GM11168 (cell line): ENCODE data around the gene MCTS1.
"Not testable (repeated sequence)": the region's sequence is repeated elsewhere in the genome, so short reads cannot be mapped to it uniquely, and the experiment has no call there.

Source experiments
- in situ Hi-C: fragments of 300-500 bp; cut with MboI; formaldehyde crosslinking; loops from one replicate; pipeline ENCODE4 v1.12.0; 2022; ENCODE audit warnings: low sequenced_read_pairs; ENCODE audit not compliant: unreplicated experiment

Gene MCTS1, protein sequence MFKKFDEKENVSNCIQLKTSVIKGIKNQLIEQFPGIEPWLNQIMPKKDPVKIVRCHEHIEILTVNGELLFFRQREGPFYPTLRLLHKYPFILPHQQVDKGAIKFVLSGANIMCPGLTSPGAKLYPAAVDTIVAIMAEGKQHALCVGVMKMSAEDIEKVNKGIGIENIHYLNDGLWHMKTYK

GRCh38 chrX:120603707-120604360 is at the start of gene MCTS1:
Gene MCTS1 (plus strand): TSS chrX:120604101. CDS start chrX:120604237, 136 bp downstream.
- in situ Hi-C loops = loop anchor here (5.0 kb wide), 1 partner anchor 42 kb away; the partner anchor contains the start of gene CUL4B

DNA sequence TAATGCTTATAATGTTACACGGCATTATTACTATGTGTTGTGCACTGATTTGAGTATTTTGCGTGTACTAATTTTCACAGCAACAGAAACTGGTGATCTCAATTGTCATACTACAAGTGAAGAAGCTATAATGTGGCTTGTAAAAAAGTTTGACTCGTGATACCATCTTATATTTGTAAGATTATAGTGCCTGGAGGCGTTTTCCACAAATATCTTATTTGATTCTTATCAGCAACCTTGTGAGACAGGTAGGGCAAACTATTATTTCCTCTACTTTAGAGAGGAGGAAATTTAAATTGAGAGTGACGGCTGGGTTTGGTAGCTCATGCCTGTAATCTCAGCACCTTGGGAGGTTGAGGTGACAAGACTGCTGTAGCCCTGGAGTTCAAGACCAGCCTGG is 47.6 kb upstream of the MCTS1 start:
- in situ Hi-C loops = no loop called here

GRCh38 chrX:120559804-120560203 is 44.1 kb upstream of the MCTS1 start:
- in situ Hi-C loops = loop anchor here (5.0 kb wide), 1 partner anchor 42 kb away; the partner anchor contains the start of gene MCTS1

DNA sequence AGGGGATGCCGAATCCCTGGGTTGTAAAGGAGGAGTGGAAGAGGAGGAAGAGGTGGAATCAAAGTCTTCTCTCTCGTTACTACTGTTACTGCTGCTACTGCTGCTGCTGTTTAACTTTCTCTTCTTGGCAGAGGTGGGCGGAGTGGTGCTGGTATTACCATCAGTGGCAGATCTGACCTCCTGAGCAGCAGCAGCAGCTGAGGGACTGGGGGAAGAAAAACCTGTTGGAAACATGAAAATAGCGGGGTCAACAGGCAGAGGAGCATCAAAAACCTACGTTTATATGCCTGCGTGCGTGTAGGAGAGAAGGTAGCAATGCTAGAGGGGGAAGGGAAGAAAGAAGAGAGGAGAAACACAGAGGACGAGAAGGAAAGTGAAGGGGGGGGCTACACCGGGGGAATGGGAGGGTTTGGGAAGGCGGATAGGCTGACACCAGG is 43.5 kb upstream of the MCTS1 start:
- in situ Hi-C loops = loop anchor here (5.0 kb wide), 1 partner anchor 42 kb away; the partner anchor contains the start of gene MCTS1

GRCh38 chrX:120560842-120561633 is 42.9 kb upstream of the MCTS1 start, which contains the start of gene CUL4B:
Gene CUL4B (minus strand): TSS chrX:120560962. CDS start chrX:120560638, 324 bp downstream.
- in situ Hi-C loops = loop anchor here (5.0 kb wide), 1 partner anchor 41 kb away; the partner anchor contains the start of gene MCTS1

DNA sequence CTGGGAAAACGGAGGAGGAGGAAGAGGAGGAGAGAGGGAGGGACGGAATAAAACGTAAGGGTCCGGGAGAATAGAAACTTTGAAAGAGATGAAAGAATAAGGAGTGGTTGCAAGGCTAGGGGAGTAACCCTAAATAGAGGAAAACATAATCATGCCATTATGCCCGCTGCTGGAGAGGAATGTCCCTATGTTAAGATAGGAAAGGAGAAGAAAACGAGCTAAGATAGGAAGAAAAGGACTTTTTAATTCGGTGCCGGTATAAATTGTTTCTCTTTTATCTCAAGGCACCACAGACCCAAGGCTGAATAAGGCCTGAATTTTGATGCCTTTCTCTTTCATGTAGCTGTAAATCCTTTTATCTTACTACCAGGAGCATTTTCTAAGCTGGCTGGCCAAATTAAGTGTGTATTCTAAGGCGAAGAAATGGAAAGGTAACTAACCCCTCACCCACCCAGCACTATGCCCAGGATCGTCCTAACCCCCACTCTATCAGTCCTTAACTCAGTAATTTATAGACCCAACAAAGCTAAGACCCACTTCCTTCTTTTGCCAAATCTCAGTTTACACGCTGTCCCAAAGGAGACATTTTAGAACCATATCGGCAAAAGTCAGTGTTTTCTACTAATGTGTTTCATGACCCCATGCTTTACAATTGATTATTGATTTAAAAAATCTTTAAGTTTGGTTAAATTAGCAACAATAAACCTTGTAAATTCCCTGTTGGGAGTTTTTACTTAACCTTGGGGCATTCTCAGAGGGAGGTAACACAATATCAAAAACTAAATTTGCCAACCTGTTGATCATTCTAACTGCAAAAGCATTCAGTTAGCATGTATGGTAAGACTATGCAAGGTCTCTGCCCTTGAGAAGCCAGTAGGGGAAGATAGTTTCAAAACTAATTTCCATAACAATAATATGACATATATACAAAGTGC is 42.0 kb upstream of the MCTS1 start:
- in situ Hi-C loops = loop anchor here (5.0 kb wide), 1 partner anchor 40 kb away; the partner anchor contains the start of gene MCTS1

- in situ Hi-C loops = loop anchor here (5.0 kb wide), 1 partner anchor 40 kb away; the partner anchor contains the start of gene MCTS1
Measured at GRCh38 chrX:120562569-120562926, 41.4 kb upstream of the MCTS1 start.

GRCh38 chrX:120564925-120565324 is 39.0 kb upstream of the MCTS1 start:
- in situ Hi-C loops = loop anchor here (5.0 kb wide), 1 partner anchor 37 kb away; the partner anchor contains the start of gene MCTS1

- in situ Hi-C loops = no loop called here
Measured at GRCh38 chrX:120566817-120567216, 37.1 kb upstream of the MCTS1 start.

GRCh38 chrX:120568035-120568434 is 35.9 kb upstream of the MCTS1 start:
- in situ Hi-C loops = no loop called here

DNA sequence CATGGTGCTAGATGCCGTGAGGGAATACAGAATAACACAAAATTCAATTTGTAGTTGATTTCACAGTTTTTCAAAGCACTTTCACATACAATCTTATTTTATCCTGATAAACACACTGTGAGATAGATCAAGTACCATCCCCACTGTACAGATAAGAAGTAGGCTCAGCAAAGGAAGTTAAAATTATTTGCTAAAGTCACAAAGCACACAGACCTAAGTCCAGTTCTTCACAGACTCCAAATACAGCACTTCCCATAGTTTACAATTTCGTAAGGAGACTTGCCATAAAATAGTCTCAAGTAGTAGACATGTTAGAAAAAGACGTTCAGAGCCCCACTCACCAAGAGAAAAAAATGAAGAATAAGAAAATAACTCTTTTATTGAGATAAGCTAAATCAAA is 35.3 kb upstream of the MCTS1 start:
- in situ Hi-C loops = no loop called here

GRCh38 chrX:120570011-120570600 is 33.8 kb upstream of the MCTS1 start:
- in situ Hi-C loops = no loop called here

DNA sequence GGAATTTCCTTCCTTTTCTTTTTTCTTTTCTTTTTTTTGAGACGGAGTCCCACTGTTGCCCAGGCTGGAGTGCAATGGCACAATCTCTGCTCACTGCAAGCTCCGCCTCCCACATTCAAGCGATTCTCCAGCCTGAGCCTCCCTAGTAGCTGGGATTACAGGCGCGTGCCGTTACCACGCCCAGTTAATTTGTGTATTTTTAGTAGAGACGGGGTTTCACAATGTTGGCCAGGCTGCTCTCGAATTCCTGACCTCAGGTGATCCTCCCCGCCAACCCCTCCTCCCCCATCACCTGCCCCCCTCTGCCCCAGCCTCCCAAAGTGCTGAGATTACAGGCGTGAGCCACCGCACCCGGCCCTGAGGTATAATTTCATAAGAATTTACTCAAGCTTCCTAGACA is 30.1 kb upstream of the MCTS1 start:
- in situ Hi-C loops = not testable (repeated sequence)

- in situ Hi-C loops = no loop called here
Measured at GRCh38 chrX:120575379-120576114, 28.4 kb upstream of the MCTS1 start.

DNA sequence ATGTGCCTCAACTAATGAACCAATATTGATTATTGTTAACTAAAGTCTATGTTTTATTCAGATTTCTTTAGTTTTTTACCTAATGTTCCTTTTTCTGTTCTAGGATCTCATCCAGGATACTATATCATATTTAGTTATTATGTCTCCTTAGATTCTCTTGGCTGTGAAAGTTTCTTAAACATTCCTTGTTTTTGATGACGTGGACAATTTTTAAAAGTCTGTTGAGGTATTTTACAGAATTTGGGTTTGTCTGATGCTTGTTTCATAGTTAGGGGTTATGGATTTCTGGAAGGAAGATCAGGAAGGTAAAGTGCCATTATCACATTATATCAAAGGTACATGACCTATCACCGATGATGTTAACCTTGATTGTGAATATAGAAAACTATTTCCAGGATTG is 18.2 kb upstream of the MCTS1 start:
- in situ Hi-C loops = no loop called here

GRCh38 chrX:120604361-120604782 is 471 bp downstream of the MCTS1 start:
- in situ Hi-C loops = loop anchor here (5.0 kb wide), 1 partner anchor 42 kb away; the partner anchor contains the start of gene CUL4B

GRCh38 chrX:120612086-120612485 is 8.2 kb downstream of the MCTS1 start:
- in situ Hi-C loops = no loop called here

GRCh38 chrX:120614816-120615215 is 10.9 kb downstream of the MCTS1 start:
- in situ Hi-C loops = no loop called here
